NCI-H460 (cell line): ENCODE data around the gene CDH23. TPM values are rescaled to one million over a fixed set of nuclear protein-coding genes. Genes with fewer than 3 reads are reported as not detected.

Experiments used
- DNase-seq: peaks from one replicate; pipeline ENCODE4 v3.0.0-alpha.2; 2016; ENCODE audit warnings: low read depth; ENCODE audit errors: extremely low read depth
- total RNA-seq: library from RNA; depleted of rRNA; stranded (reverse); fragments of >200 nt; shearing (Covaris generic); gene quantifications from 2 replicates; pipeline ENCODE4 v1.2.3, GENCODE V29; 2014

Gene CDH23
- total RNA-seq, 1 experiment from 2014 or later: under 0.01 TPM

DNA sequence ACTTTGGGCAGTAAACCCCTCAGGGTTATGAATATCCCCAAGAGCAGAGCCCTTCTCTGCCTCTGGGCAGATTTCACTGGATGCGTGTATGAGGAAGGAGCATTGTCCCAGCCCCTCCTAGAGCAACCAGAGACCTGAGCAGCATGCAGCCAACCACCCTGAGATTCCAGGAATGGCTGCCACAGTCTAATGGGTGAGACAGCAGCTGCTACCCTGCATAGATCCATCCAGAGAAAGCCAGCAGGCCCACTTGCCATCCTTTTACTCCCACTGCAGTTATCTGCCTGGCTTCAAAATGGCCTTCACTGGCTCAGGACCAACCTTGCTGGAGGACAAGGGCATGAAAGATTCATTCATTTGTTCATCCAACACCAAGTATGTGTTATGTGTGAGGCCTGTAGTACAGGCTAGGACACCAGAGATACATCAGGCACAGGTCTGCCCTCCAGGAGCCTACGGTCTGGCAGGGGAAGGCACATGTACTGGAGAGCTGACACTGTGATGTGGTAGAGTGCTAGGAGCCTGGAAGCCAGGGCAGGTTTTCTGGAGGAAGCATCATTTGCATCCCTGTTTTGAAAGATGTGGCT, 349.0 kb downstream of the CDH23 start:
- DNase-seq: no peak

DNA sequence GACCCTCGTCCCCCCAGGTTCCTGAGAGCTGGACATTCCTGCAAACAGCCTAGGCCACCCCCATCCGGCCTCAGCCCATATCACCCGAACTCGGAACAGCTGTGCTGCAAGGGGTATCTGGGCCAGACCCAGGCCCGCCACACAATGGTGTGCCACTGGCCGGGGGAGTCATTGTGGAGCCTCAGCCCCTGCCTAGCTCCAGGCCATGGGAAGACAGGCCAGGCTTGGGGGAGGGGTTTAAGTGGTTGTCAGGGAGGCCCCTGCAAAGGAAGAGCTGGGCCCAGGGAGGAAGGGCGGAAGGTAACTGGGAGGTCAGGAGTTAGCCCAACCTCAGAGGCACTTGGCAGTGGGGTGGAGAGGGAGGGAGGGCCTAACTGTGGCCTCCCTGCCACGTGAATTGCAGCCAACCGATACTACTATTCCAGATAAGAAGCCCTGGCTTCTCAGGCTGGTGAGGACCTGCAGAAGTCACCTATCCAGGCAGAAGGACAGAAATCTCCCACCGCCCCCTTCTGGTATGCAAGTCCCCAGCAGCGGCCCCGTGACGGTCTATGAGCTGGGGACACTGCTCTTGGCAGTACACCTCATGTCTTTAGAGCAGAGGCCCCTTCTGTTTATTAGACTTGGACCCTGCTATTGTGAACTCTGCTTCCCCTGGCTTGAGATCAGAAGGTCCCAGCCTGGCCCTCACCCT, 349.8 kb downstream of the CDH23 start:
- no peak for DNase-seq

DNA sequence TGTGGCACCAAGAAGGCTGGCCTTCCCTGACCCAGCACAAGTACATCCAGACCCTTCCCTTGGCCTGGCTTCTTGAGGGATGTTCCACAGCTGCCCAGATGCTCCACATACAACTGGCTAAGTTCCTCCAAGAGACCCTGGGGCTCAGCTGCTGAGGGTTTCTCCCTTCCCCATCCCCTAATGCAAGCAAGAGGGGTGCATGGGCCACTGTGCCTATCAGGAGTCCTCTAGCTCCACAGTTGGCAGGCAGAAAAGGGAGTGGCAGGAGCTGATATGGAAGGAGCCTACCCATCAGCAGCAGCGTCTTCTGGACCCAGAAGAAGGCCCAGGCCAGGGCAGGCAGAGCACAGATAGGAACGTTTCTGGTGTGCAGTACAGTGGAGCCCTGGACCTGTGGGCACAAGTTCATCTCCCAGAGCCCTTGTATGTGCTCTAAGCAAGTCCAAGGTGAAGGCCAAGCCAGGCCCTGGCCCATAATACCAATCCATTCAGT, 350.4 kb downstream of the CDH23 start:
- no peak for DNase-seq

DNA sequence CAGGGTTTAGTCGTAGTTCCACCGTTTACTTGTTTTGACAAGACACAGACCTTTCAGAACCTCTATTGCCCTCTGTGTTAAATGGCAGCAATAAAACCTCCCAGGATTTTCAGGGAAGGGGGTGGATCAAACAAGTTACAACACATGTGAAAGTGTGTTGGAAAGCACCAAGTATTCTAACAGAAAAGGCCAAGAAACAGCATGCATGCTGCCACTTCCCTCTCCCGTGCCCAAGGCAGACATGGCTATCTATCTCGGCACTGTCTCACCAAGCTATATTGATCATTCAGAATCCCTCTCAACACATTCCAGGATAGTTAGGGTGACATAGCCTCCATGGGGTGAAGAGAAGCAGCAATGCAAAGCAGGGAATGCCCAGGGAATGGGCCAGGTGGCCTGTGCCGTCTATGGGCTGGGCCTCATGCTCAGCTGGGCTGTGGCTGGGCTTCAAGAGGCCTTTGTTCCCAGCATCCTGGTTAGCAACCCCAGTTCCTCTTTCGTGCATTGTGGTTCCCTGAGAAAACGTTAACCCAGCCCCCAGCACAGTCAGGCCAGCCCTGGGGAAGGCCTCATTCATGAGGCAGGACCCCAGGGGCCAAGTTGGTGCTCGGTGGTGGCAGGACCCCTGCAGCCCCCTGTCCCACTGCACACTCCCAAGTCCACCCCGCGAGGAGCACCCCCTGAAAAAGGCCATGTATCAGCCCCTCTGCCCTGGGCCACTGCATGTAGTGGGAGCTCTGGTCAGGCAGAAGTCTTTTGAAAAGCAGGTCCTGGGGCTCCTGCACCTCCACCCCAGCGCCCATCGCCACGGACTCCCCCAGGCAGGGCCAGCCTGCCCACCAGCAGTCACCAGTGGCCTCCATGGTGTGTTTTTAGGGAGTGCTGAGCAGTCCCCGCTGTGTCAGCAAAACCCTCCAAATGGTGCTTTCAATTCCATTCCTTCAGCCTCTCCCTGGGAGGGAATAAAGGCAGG, 351.1 kb downstream of the CDH23 start:
- DNase-seq: no peak

DNA sequence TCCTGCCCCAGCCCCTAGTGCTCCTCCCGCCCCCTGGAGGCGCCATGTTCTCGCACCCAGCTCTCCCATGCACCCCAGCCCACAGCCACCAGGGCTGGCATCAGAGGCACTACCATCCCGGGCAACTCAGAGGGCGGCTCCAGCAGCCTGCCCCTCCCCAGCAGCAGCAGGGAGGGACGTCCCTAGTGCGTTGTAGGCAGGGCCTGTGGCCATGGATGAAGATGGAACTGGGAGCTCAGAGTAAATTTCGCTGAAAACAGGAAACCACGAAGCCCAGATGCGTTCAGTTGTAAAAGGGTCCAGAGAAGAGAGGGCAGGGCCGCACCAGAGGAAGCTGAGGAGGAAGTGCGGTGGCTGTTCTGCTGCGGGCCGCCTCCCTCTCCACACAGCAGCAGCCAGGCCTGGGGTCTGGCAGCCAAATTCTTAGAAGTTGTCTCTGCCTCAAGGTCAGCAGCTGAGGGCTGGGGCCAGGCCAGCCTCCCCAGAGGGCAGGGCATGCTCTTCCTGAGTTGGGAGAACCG, 352.0 kb downstream of the CDH23 start:
- no peak for DNase-seq

DNA sequence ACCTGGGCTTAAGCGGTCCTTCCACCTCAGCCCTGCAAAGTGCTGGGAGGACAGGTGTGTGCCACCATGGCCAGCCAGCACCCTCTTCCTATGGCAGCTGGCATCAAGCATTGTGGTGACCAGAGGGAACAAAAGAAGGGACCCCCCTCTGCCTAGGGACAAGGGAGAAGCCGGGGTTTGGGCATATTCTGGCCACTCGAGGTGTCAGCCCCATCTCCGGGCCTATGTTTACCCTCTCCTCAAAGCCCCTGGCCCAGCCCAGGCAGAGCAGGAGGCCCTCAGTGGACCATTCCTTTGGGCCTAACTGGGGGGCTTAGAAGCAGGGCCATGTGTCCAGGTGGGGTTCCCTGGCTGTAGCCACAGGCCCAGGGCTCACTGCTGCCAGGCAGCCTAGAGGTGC, 352.7 kb downstream of the CDH23 start:
- DNase-seq: no peak

DNA sequence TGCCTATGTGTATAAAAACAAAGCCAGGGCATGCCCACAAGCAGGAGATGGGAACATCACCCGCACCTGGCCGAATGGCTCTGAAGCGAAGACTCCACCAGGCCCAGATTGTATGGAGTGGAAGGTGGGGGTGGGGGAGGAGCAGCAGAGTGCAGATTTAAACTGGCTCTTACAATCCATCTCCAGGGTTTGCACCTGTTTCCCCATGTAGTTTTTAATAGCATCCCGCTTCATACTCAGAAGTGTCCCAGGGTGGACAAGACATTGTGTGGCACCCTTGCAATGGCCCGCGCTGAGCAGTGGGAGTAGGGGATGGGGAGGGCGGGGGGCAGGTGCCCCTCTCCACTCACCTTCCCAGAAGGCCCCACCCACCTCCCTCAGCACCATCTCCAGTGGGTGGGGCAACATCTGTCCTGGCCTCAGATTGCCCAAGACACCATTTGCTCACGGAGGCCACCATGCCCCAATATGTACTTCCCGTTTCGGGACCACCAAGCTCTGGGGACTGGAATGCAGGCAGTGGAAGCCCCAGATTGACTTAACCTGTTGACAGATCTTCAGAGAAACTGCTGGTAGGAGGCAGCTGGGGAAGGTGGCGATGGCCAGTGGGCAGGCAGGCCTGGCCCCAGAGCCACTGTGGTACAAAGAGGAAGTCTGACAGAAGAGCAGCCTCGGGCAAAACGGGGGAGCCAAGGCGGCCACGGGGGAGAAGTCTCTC, 353.6 kb downstream of the CDH23 start:
- no peak for DNase-seq

DNA sequence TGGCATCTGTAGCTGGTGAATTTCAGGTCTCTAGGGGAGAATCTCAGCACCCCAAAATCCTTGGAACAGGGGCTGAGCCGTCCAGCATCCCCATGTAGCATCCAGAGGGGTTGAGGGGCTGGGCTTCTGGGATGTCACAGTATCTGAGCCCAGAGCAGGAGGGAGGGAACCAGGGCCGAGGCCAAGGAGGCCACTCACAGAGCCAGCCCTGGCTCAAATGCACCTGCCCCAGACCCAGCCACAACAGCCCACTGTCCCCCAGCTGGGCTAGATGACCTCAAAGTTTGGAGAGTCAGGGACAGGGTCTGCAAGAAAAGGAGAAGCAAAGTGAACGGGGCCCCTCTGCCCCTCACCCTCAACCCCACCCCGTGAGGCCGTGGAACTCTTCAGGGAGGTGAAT, 354.3 kb downstream of the CDH23 start:
- no peak for DNase-seq

DNA sequence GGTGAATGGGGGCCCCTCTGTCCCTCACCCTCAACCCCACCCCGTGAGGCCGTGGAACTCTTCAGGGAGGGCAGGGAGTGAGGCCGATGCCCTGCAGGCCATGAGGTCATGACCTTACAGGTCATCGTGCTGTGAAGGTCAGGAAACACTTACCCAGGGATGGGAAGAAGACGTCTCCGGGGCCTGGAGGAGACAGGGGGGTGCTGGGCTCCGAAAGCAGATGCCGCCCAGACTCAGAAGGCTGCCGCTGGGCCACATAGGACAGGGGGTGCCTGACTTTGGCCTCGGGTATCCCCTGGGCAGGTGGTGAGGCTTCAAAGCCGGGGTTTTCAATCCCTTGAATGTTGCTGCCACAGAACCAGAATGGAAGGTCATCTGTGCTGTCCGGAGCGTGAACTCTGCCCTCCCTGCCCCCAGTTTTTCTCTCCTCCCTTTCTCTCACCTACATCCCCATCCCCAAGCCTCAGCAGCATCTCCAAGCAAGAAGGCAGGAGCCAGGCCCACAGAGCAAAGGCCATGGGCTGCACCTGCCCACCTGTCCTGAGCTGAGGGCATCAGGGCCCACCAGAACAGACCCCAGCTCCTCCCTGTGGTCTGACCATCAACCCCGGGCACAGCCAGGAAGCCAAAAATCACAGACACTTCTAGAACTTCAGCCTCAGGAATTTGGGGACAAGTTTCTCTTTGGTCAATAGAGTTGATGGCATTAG, 354.9 kb downstream of the CDH23 start:
- no peak for DNase-seq

DNA sequence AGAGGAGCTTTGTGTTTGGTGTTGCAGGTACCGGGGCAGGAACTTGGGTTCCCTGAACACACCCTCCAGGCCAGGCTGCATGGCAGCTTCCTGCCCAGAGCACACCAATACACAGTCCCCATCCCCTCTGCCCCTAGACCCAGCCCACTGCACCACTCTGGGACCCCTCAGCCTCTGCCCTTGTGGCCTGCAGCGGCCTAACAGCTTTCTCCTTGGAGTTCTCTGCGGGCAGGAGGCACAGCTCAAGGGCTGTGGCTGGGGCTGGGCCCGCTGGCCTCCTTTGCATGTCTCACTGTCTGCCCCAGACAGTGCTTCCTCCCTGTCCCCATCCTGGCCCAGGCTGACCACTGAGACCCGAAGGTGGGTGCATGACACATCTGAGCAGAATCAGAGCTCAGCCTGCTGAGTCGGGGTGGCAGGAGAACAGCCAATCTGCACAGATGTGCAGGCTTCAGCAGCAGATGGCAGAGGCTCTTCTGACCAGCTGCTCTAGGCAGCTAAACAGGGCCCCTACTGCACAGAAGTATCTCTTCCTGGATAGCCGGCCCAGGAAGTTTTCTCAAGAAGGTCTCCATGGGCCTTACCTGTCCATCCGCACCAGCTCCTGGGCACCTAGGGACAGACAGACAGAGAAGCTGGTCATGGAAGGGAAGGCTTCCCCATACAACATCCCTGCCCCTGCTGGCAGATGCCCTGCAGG, 355.8 kb downstream of the CDH23 start:
- no peak for DNase-seq

DNA sequence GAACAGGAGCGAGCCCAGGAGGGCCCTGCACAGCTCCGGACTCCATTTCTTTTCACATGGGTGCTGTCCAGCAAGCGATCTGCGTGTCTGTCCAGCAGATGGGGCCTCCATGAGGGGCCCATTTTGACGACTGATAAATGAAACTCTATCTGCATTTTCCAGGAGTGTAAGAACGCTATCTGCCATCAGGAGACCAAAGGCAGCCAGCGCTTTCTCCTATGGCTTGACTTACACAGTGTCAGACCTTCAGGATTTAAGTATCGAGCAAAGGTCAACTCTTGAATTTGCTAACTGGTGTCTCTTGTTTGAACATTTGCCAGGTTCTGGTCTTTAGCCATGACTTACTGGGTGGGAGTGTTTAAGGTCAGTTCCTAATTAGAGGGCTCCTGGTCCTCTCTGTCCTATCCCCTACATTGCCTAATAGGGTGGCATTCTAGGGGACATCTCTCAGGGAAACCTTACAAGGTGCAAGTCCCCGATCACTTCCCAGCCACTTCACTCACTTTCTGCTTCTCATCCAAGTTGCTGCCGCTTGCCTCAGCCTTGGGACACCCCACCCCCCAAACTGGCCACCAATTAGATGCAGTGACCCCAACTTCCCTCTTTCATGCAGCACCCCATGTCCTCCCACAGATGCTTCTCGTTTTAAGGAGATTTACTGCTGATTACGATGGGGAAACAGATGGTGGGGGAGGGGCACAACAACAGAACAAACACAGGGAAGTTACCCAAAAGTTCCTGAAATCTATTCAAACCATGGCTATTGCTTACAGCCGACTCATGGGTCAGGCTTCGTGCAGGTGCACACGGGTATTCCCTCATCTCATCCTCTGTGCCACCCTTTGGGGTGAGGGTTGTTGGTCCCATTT, 356.6 kb downstream of the CDH23 start:
- DNase-seq: no peak

DNA sequence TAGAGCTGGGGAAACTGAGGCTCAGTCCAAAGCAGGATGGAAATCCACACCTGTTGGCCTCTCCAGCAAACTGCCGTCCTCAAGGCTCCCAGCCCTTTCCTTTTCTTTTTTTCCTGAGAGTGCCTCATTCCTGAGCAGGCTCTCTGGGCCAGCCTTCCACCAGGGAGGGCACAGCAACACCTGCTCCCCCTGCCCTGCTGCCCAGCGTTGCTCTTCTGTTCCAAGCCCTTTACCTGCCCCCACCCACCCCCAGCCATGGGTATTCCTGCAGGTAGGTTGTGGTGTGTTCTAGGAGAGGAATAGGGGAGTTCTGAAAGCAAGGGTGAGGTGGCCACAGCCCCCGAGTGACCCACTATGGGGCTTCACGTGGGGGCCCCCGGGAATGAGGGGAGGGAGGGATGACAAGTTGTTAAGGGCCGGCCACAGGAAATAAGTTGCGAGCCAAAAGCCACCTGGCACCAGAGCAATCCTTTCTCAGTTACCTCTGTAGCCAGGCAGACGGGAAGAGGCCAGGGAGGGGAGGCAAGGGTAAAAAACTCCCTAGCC, 357.3 kb downstream of the CDH23 start:
- DNase-seq: no peak

DNA sequence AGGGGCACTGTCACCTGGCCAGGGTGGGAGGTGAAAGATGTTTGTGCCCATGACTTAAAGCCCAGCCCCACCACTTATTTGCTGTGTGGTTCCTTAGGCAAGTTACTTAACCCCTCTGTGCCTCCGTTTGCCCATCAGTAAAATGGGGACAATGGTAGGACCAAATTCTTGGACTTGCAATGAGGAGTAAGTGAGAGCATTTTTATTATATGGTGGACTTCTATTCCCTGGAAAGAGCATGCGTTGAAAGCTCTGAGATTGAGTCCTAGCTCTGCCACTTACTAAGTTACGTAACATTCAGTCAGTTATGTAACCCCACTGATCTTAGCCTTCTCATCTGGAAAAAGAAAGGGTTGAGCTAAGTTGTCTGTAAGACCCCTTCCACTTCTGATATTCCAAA, 357.8 kb downstream of the CDH23 start:
- no peak for DNase-seq

DNA sequence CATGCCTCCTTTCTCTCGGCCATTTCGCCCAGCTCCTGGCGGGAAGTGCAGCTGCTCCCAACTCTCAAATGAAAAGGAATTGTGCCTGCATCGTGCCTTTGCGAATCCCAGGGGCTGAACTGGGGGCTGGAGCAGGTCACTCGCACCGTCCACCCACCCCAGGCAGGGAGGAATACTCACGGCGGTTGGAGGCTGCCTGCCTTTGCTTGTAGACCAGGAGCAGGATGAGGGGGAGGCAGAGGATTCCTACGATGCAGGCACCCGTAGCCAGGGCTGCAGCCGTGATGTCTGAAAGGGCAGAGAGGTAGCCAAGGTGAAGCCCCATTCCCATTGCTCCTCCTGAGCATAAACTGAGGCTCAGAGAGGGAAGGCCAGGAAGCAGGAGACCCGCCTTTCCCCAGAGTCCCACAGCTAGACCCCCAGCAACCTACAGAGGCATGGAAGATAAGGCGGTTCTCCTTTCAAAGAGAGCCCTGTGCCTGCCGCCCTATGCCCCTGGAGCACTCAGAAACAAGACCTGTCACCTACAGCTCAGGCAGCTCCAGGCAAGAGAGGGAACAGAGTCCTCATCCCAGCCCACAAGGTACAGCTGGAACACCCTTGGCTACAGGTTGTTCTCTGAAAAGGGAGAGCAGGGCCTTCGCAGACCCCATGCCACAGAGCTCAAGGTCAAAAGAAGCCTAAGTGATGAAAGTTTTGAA, 358.6 kb downstream of the CDH23 start:
- no peak for DNase-seq

DNA sequence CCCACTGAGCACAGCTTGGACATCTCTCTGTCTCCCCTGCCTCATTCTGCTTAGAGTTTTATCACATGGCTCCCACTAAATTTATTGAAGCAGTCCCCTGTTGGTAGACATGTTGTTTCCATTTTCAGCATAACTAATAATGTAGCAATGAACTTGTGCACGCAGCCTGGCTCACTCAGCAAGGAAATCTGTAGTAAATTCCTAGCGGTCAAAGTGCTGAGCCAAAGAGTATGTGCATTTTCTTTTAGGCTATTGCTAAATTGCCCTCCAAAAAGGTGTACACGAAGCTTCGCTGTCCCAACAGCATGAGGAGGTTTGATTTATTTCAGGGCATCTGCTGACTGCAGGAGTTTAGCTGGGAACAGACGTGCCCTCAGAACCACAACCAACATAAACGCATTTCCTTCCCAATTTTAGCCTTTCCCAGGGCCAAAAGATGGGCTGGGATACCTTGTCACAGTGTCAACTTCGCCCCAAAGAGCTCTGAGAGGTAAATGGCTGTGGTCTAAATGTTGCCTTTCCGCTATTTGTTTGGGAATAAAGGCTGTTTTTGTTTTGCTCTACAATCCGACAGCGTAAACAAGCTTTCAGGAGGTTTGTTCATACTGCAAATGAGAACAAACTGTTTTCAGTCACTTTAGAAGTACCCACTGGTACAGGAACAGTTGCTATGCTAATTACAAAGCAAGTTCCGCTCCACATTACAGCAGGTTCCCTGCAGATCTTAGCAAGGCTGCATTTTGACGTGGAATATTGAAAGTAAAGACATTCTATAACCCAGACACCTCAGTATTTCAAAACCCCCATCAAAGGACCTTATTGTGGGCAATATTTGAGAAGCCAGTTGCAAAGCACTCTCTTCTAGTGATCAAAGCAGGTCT, 359.8 kb downstream of the CDH23 start:
- DNase-seq: no peak

DNA sequence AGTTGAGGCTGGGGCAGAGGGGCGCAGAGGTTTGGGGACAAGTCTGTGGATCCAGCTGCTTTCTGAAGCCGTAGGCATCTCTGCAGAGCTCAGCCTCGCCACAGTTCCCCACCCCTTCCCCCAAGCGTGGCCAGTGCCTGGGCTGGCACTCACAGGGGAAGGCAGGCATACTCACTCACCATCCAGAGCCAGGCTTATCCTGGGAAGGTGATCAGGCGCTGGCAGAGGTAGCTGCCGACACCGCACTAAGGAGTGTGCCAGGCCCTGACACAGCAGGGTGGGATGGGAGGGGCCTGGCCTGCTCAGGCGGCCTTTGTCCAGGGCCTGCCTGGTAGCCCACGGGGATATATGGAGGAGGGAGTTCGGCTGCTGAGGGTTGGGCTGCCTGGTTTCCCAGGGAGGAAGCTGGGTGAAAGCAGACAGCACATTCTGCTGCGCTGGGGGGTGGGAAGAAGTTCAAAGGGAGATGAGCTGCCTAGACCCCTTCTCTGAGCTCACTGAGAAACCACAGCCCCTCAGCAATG, 360.7 kb downstream of the CDH23 start:
- no peak for DNase-seq
